ENCODE results near the gene SPRR1A.

SPRR1A gene, protein sequence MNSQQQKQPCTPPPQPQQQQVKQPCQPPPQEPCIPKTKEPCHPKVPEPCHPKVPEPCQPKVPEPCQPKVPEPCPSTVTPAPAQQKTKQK

GRCh38 chr1:152983743-152984142, at the start of gene SPRR1A:
Gene SPRR1A, plus strand, starts transcription at chr1:152984081. Its CDS starts 1,150 bp downstream, at chr1:152985231.
- DNase-seq, result no peak

GRCh38 chr1:152940614-152941013, 43.3 kb upstream of the SPRR1A start:
- DNase-seq, result no peak

- no peak for DNase-seq
Measured at GRCh38 chr1:152941037-152941711, 42.7 kb upstream of the SPRR1A start.

GRCh38 chr1:152942161-152942560, 41.7 kb upstream of the SPRR1A start:
- no peak for DNase-seq

GRCh38 chr1:152946248-152946647, 37.6 kb upstream of the SPRR1A start:
- DNase-seq, result no peak

DNA sequence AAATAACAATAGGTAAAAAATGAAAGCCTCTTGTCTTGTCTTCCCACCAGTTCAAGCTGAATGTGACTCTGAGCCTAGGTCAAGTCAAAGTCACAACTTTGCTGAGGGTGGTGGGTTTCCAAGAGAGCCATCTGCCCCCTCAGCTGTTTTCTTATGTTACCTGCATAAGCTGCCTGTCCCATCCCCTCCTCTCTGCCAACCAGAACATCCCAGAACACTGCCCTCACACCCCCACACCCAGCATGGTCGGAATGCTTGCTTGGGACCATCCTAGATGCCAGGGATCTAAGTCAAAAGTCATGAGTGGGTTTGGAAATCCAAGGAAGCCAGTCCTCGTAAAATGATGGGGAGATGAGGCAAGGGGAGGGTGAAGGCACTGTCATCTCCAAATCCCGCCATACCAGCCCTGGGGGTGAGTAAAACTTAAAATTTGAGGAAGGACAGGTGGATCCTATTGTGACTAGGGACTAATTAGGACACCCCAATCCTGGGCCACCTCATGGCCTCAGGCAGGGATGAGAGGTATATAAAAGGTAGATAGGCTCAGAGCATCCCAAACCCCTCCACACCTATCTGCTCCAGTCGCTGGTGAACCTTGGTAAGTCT, 37.1 kb upstream of the SPRR1A start, which contains the start of gene SPRR5:
TSS of gene SPRR5 (plus strand) at position 556 of the 606 bp plus-strand sequence. CDS start 1,349 bp downstream, outside the sequence.
- no peak for DNase-seq

DNA sequence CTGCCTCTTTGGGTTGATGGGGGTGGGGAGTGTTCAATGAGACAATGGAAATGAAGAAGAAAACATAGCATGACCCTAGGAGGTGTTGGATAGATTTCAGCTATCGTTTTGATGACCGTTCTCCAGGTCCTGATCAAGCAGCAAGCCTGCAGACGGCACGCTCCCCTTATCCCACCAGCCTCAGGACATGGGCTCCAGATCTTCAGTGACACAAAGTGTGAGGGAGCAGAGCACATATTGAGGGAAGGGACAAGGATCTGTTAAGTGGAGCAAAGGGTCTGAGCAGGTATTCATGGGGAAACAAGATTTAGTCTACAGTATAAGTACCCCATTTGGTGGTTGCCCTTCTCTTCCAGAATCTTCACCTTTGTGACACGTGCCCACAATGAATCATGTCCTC, 32.2 kb upstream of the SPRR1A start:
- no peak for DNase-seq

GRCh38 chr1:152953761-152954160, 30.1 kb upstream of the SPRR1A start:
- DNase-seq, result no peak

DNA sequence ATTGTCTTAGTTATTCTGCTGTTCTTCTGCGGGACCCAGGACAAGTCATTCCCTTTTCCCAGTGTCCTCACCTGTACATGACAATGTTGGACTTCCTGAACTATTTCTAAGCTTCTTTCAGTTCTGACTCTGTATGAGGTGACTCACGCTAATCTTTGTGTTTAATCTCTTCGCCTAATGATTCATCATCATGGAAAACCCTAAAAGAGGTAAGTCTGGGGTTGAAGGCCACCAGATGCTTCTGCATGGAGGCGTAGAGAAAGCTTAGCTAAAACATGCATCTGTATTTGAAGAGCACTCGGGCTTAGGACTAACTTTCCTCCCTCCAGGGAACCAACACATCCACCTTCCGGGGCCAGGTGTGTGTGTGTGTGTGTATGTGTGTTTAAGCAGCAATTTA, 29.4 kb upstream of the SPRR1A start:
- DNase-seq, result no peak

- DNase-seq, result no peak
Measured at GRCh38 chr1:152957561-152957960, 26.3 kb upstream of the SPRR1A start.

- DNase-seq, result no peak
Measured at GRCh38 chr1:152959273-152959672, 24.6 kb upstream of the SPRR1A start.

DNA sequence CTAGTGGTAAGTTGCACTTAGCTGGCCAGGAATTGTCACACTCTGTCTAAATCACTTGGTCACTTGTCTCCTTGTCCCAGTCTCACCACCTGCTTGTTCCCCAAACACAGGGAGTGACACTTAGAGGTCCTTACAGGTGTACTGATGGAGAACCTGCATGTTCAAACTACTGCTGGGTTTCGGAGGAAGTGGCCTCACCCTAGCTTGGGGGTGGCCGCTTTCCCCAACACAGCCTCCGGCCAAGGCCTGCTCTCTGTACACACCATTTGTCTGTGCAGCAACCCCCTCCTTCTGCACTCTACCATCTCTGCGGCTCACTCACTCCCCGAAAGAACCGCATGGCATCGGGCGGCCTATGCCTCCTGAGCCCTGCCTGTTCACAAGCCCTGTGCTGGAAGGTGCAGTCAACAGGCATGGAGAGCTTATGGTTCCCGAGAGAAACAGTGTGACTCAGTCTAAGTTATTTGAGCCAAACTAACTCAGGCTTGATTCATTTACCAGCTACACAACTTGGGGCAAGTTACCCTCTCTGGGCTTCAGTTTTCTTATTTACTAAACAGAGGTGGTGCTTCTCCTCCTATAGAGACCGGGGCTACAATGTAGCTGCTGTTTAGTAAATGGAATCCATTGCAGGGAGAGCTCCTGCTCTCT, 24.0 kb upstream of the SPRR1A start:
- no peak for DNase-seq

DNA sequence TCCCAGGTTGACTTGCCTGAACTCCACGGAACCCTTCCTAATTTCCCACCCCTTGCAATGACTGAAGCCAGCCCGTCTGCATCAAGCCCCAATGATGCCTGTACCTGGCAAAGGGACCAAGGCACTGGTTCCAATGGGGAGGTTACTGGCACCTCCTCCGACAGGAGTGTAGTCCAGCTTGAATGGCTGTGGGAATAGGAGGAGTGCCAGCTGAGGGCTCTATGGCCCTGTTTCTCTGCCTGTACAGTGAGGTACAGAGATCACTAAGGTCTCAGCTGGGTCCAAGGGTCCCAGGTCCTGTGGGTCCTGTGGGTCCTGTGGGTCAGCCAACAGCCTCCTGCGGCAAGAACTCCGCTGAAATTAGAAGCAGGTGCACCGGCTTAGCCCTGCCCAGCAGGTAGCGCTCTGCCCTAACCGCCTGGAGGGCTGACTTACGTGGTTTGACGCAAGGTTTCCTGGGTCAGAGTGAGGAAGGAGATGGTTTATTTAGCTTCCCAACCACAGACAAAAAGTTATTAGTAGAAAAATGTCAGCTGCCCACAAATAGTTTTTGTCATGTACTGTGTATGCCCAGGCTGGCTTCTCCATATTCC, 23.3 kb upstream of the SPRR1A start:
- DNase-seq, result no peak

DNA sequence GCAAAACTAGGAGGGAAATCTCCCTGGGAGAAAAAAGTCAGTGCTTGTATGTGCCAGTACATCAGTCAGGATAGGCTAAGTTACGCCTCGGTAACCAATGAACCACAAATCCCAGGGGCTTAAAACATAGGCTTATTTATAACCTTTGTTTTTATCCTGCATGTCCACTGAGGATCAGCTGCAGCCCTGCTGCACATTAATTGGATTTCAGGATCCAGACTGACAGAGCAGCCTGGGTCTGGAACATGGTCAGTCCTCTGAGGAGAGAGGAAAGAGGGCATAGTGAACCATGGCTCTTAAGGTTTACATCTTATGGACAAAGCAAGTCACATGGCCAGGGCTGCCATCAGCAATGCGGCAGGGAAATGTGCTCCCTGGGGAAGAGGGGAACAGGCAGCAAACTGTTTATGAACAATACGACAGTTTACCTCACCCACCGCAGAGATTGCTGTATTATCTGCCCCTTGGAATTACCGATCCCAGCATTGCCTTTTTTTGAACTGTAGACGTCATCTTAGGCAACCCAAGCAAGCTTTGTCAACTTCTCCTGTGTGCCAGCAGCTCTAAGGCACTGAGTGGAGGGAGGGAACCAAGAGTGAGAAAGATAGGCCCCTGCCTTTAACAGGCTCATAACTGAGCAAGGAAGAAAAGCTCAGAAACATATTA, 22.5 kb upstream of the SPRR1A start:
- no peak for DNase-seq

- DNase-seq, result no peak
Measured at GRCh38 chr1:152962876-152963415, 20.9 kb upstream of the SPRR1A start.

GRCh38 chr1:152964536-152964935, 19.3 kb upstream of the SPRR1A start:
- DNase-seq, result no peak

DNA sequence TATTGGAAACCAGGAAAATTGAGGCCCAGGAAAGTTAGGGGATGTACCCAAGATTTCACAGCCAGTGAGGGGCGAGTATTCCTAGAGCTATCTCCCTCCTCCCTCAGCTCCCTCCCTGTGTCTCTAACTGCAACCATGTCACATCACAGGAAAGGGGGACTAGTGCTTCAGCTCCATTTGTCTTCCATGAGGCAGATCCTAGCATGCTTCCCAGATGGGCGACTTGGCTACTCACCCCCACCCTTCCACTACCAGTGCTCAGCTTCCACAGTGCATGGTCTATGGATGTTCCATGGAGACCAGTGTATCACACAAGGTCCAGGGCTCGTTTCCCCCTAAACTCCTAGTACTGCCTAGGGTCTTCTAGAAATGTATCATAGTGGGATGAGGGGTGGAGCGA, 18.0 kb upstream of the SPRR1A start:
- no peak for DNase-seq

DNA sequence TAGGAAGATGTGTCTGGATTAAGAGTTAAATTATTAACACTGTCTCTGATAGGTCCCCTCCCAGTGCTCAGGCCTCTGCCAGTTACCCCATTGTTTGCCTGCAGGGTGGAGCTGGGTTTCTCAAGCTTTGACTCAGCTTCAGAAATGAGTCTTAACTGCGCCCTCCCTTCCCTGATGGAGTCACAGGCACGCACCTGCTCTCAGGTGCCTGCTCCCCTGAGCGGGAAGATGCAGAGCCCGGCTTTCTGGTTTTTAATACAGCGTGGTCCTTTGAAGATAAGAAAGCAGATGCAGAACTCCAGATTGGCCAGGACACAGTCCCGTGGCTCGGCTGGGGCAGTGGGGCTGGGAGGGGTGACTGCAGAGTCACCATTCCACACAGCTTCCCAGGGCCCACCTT, 16.7 kb upstream of the SPRR1A start:
- no peak for DNase-seq

- DNase-seq, result peak; percentile 14 to 25 (median 18)
Measured at GRCh38 chr1:152968248-152968647, 15.6 kb upstream of the SPRR1A start.

- no peak for DNase-seq
Measured at GRCh38 chr1:152969036-152969435, 14.8 kb upstream of the SPRR1A start.

GRCh38 chr1:152970495-152970894, 13.4 kb upstream of the SPRR1A start, which contains the start of gene SPRR4:
Gene SPRR4, plus strand, starts transcription at chr1:152970648. Its CDS starts 1,243 bp downstream, at chr1:152971891.
- DNase-seq, result no peak

GRCh38 chr1:152972196-152972886, 11.5 kb upstream of the SPRR1A start:
- DNase-seq, result no peak

All from suppressor macrophage treated with lipopolysaccharide for 1 hour (primary cell).